Parathyroid adenoma (tissue), 2 donors: ENCODE data around the gene CLIC1.

Source experiments
- H2AFZ ChIP-seq: fragments of 300-600 bp; sonication (generic); one replicate; pipeline ENCODE4 v1.7.0; 2017; ENCODE audit warnings: antibody characterized with exemption, mild to moderate bottlenecking
- H3K27ac ChIP-seq: fragments of 300-600 bp; sonication (generic); one replicate; pipeline ENCODE4 v1.7.0; 2017
- H3K27me3 ChIP-seq: fragments of 300-600 bp; sonication (generic); one replicate; pipeline ENCODE4 v1.7.0; 2017; ENCODE audit warnings: low read length; ENCODE audit not compliant: control insufficient read depth, insufficient read depth
- H3K36me3 ChIP-seq: fragments of 300-600 bp; sonication (generic); one replicate; pipeline ENCODE4 v1.7.0; 2017; ENCODE audit warnings: low read length; ENCODE audit not compliant: control insufficient read depth, insufficient read depth
- H3K4me1 ChIP-seq: fragments of 300-600 bp; sonication (generic); one replicate; pipeline ENCODE4 v1.7.0; 2017; ENCODE audit warnings: control low read depth
- H3K4me2 ChIP-seq: fragments of 300-600 bp; sonication (generic); one replicate; pipeline ENCODE4 v1.7.0; 2017; ENCODE audit warnings: low read length
- H3K4me3 ChIP-seq: fragments of 300-600 bp; sonication (generic); one replicate; pipeline ENCODE4 v1.7.0; 2017; ENCODE audit warnings: low read depth, low read length
- H3K79me2 ChIP-seq: fragments of 300-600 bp; sonication (generic); one replicate; pipeline ENCODE4 v1.7.0; 2017; ENCODE audit warnings: control low read depth
- H3K9ac ChIP-seq: fragments of 300-600 bp; sonication (generic); one replicate; pipeline ENCODE4 v1.7.0; 2017; ENCODE audit warnings: mild to moderate bottlenecking
- H3K9me3 ChIP-seq: fragments of 300-600 bp; sonication (generic); one replicate; pipeline ENCODE4 v1.7.0; 2017; ENCODE audit warnings: low read length; ENCODE audit not compliant: control insufficient read depth
- CTCF ChIP-seq: fragments of 300-600 bp; sonication (generic); IDR thresholded peaks from one replicate; pipeline ENCODE4 v1.7.0; 2017; ENCODE audit warnings: antibody characterized with exemption, mild to moderate bottlenecking
- donor health status: primary hyperparathyroidism.

The CLIC1 gene

GRCh38 chr6:31749301-31750036 lies 13.1 kb upstream of the CLIC1 start:
- no peaks in the 10 kb centered on the region for H3K9me3 ChIP-seq
- no peaks in the 10 kb centered on the region for H3K27me3 ChIP-seq
- H3K27ac ChIP-seq, result no peak overlapping the region
- H3K9ac ChIP-seq, result no peak overlapping the region
- no peak overlapping the region for H2AFZ ChIP-seq
- no peaks in the 10 kb centered on the region for H3K36me3 ChIP-seq
- no peaks in the 10 kb centered on the region for H3K79me2 ChIP-seq
- no peak overlapping the region for H3K4me2 ChIP-seq
- no peaks in the 10 kb centered on the region for H3K4me1 ChIP-seq
- no peak overlapping the region for H3K4me3 ChIP-seq
- no peak for TF ChIP-seq CTCF

GRCh38 chr6:31744422-31744821 lies 8.1 kb upstream of the CLIC1 start:
- Histone ChIP-seq H3K9ac (no peak overlapping the region), H3K27ac (no peak overlapping the region), H3K4me3 (no peak overlapping the region), H3K9me3 (no peaks in the 10 kb centered on the region), H3K36me3 (no peaks in the 10 kb centered on the region), H3K27me3 (no peaks in the 10 kb centered on the region), H3K4me2 (no peak overlapping the region), H3K79me2 (no peaks in the 10 kb centered on the region), H3K4me1 (peaks cover under 1% of the 10 kb centered on the region), H2AFZ (no peak overlapping the region)
- no peak for TF ChIP-seq CTCF

- H3K9me3 ChIP-seq, result no peaks in the 10 kb centered on the region
- no peak for TF ChIP-seq CTCF
- peaks cover 4% of the 10 kb centered on the region for H3K4me1 ChIP-seq
- no peaks in the 10 kb centered on the region for H3K27me3 ChIP-seq
- H3K9ac ChIP-seq, result no peak overlapping the region
- H2AFZ ChIP-seq, result no peak overlapping the region
- no peaks in the 10 kb centered on the region for H3K36me3 ChIP-seq
- no peaks in the 10 kb centered on the region for H3K79me2 ChIP-seq
- H3K27ac ChIP-seq, result no peak overlapping the region
- no peak overlapping the region for H3K4me3 ChIP-seq
- no peak overlapping the region for H3K4me2 ChIP-seq
Observed at GRCh38 chr6:31742894-31743293, 6.6 kb upstream of the CLIC1 start.

- Histone ChIP-seq H3K9ac (no peak overlapping the region), H3K4me2 (no peak overlapping the region), H3K36me3 (no peaks in the 10 kb centered on the region), H3K27me3 (no peaks in the 10 kb centered on the region), H3K79me2 (no peaks in the 10 kb centered on the region), H2AFZ (no peak overlapping the region), H3K9me3 (no peaks in the 10 kb centered on the region), H3K27ac (no peak overlapping the region), H3K4me1 (peaks cover 4% of the 10 kb centered on the region), H3K4me3 (no peak overlapping the region)
- no peak for TF ChIP-seq CTCF
Observed at GRCh38 chr6:31741815-31742214, 5.5 kb upstream of the CLIC1 start.
